Pancreas (tissue), 10 donors: ENCODE data around the gene PLPP4. TPM values are rescaled to one million over a fixed set of nuclear protein-coding genes. Genes with fewer than 3 reads are reported as not detected.

Experiments used
- ATAC-seq, 4 donors: fragments of 200-7000 bp; cut with Tn5 transposase; one replicate each; pipeline versions ENCODE4 v1.8.0 to v1.9.1; 2020; ENCODE audit warnings: mild to moderate bottlenecking in 4 of 4, moderate library complexity in 4 of 4
- DNase-seq, 6 donors: peaks; one replicate each; pipeline ENCODE4 v3.0.0-alpha.2; 2020
- FAIRE-seq: peaks from 2 replicates; lab custom pipeline; 2012; peaks lifted over from hg19 to GRCh38; lab: Jason Lieb, UNC
- H3K27ac ChIP-seq, 4 donors: fragments of 200-600 bp; sonication (generic); 1 replicate in 3 of 4; 2 replicates in 1 of 4; pipeline versions ENCODE4 v1.5.0 to v1.8.0; 2020
- H3K27me3 ChIP-seq, 4 donors: fragments of 200-600 bp; one replicate each; pipeline ENCODE4 v1.8.0; 2021
- H3K36me3 ChIP-seq, 3 donors: fragments of 200-600 bp; sonication (generic) in 1 of 3; one replicate each; pipeline versions ENCODE4 v1.5.0 to v1.8.0; 2020 to 2021
- H3K4me1 ChIP-seq, 3 donors: fragments of 200-600 bp; one replicate each; pipeline ENCODE4 v1.8.0; 2021
- H3K4me3 ChIP-seq, 4 donors: fragments of 200-600 bp; sonication (generic) in 2 of 4; one replicate each; pipeline versions ENCODE4 v1.5.0 to v1.8.0; 2020 to 2021
- H3K9me3 ChIP-seq, 4 donors: fragments of 200-600 bp; one replicate each; pipeline ENCODE4 v1.8.0; 2021
- WGBS, 2 donors: extraction: QIAGEN DNeasy Blood & Tissue Kit; methylation state at CpG; one replicate each; pipeline ENCODE4 v1.1.7; 2013; 5-methylcytosine and 5-hydroxymethylcytosine counted together
- intact Hi-C, 3 donors: fragments of 100-400 bp; cut with DNase I; formaldehyde crosslinking; loops; one replicate each; pipeline versions ENCODE4 v1.11.1 to v1.14.2; 2022
- polyA plus RNA-seq, 2 donors: library from polyadenylated mRNA; stranded (reverse); fragments of 200-250 nt; gene quantifications; one replicate each; pipeline ENCODE4 v1.2.3, GENCODE V29; 2013
- total RNA-seq, 6 donors: library from RNA; stranded (reverse); fragmentation: NEBNext Ultra II Directional in 4 of 6; extraction: Animal tissue kit (Norgen Biotek cat#: 25700) in 4 of 6; gene quantifications; one replicate each; pipeline versions ENCODE4 v1.2.1 to v1.2.4, GENCODE V29; 2021 to 2023
- TF ChIP-seq, protein P1 (sequence below), 4 donors: fragments of 200-600 bp; sonication (generic) in 3 of 4; IDR thresholded peaks; one replicate each; pipeline versions ENCODE4 v1.5.0 to v1.8.0; 2021; ENCODE audit warnings: antibody characterized with exemption in 4 of 4
- donor health status: healthy with polysubstance abuse.
- donor health status: DM: no; HTN: no; CAD: no; lungs with moderate emphysema.
- donor health status: DM: no; HTN: no; CAD: no.
- donor health status: control.
- donor health status: control.
- donor health status: Bipolar disorder and iron deficiency.
- donor health status: DM: yes; HTN: yes; CAD: no.
- donor health status: DM: no; HTN: no; CAD: no.
- donor health status: DM: no; HTN: no; CAD: no.
- donor health status: DM: yes; HTN: yes; CAD: no.

Gene PLPP4
- total and polyA plus RNA-seq, 8 donors = 0.07 to 1.7 (median 0.08) TPM; not detected in 5

GRCh38 chr10:120598386-120598785 lies 141.4 kb downstream of the PLPP4 start:
- FAIRE-seq = no peak

GRCh38 chr10:120599200-120599724 lies 142.2 kb downstream of the PLPP4 start:
- ATAC-seq = no peak

More at GRCh38 chr10:120598386-120598785, 141.4 kb downstream of the PLPP4 start:
- H3K9me3 ChIP-seq = no peaks in the 10 kb centered on the region
- DNase-seq (no peak), ATAC-seq (no peak)
- H3K36me3 ChIP-seq = no peaks in the 10 kb centered on the region
- 41 to 45% methylated on average over 5 of the region's 5 CpGs for WGBS, 2 donors
- no peak overlapping the region for H3K4me3 ChIP-seq
- intact Hi-C loops = no loop called here
- H3K27ac ChIP-seq = no peak overlapping the region
- TF ChIP-seq, protein P1, sequence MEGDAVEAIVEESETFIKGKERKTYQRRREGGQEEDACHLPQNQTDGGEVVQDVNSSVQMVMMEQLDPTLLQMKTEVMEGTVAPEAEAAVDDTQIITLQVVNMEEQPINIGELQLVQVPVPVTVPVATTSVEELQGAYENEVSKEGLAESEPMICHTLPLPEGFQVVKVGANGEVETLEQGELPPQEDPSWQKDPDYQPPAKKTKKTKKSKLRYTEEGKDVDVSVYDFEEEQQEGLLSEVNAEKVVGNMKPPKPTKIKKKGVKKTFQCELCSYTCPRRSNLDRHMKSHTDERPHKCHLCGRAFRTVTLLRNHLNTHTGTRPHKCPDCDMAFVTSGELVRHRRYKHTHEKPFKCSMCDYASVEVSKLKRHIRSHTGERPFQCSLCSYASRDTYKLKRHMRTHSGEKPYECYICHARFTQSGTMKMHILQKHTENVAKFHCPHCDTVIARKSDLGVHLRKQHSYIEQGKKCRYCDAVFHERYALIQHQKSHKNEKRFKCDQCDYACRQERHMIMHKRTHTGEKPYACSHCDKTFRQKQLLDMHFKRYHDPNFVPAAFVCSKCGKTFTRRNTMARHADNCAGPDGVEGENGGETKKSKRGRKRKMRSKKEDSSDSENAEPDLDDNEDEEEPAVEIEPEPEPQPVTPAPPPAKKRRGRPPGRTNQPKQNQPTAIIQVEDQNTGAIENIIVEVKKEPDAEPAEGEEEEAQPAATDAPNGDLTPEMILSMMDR (IDR thresholded peaks at IDR 0.05) = no peak
- no peaks in the 10 kb centered on the region for H3K27me3 ChIP-seq
- H3K4me1 ChIP-seq = no peaks in the 10 kb centered on the region

DNA sequence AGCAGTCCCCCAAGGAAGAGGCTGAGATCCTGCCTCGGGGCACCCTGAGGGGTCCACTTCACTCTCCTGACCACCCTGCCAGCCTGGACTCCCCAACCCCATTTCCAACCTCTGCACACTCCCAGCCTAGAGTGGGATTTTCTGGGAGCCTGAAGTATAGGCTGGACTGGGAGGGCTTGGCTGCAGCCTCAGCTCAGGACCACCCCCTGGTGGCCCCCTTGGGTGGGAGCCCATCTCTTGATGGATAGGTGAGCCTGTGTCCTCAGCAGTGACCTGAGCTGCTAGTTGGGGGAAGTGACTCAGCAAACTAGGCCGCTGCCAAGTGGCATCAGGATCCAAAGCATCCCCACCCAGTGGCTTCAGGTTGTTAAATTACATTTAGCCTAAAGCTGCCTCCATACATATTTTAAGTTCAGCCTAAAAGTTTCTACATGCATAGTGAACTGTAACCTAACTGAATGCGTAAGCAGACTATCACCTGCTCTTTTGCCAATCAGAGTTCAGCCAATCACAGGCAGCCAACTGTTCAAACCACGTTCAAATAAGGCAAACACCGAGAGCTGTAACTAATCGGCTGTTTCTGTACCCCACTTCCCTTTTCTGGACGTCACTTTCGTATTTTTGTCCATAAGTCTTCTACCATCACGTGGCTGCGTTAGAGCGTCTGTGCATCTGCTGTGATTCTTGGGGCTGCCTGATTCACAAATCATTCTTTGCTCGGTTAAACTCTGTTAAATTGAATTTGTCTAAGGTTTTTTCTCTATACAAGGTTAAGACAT lies 144.0 kb downstream of the PLPP4 start:
- Histone ChIP-seq H3K4me3 (no peak overlapping the region), H3K36me3 (no peaks in the 10 kb centered on the region), H3K27ac (no peak overlapping the region), H3K27me3 (no peaks in the 10 kb centered on the region), H3K9me3 (no peaks in the 10 kb centered on the region), H3K4me1 (no peaks in the 10 kb centered on the region)
- FAIRE-seq (no peak), ATAC-seq (peak in 1 of 4 donors; percentile 23), DNase-seq (no peak)
- intact Hi-C loops = no loop called here
- WGBS, 2 donors = 47 to 62% methylated on average over 12 of the region's 12 CpGs
- TF ChIP-seq, protein P1 (IDR thresholded peaks at IDR 0.05) = no peak

More at GRCh38 chr10:120599200-120599724, 142.2 kb downstream of the PLPP4 start:
- Histone ChIP-seq H3K9me3 (no peaks in the 10 kb centered on the region), H3K4me1 (no peaks in the 10 kb centered on the region), H3K27ac (no peak overlapping the region), H3K27me3 (no peaks in the 10 kb centered on the region), H3K4me3 (no peak overlapping the region), H3K36me3 (no peaks in the 10 kb centered on the region)
- WGBS, 2 donors = 52 to 54% methylated on average over 9 of the region's 9 CpGs
- intact Hi-C loops = no loop called here
- DNase-seq (no peak), FAIRE-seq (no peak)
- TF ChIP-seq, protein P1 (IDR thresholded peaks at IDR 0.05) = no peak

DNA sequence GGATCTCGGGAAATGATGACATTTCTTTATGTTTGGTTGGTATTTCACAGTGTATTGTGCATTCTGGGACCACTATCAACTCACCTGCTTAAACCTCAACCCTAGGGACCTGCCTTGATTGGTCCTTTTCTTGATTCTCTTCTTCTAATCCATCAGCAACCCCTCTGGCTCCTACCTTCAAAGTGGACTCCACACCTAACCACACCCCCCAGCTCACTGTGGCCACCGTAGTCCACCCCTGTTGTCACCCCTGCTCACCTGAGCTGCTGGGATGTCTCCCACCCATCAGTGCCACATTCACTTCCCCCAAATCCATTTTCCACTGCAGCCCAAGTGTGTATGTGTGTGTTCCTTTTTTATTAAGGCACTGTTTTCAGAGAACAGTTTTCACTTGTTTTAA lies 145.0 kb downstream of the PLPP4 start:
- Histone ChIP-seq H3K4me1 (no peaks in the 10 kb centered on the region), H3K27me3 (no peaks in the 10 kb centered on the region), H3K9me3 (no peaks in the 10 kb centered on the region), H3K36me3 (no peaks in the 10 kb centered on the region), H3K4me3 (no peak overlapping the region), H3K27ac (no peak overlapping the region)
- TF ChIP-seq, protein P1 (IDR thresholded peaks at IDR 0.05) = no peak
- intact Hi-C loops = no loop called here
- DNase-seq (no peak), FAIRE-seq (no peak), ATAC-seq (no peak)
- 56 to 60% methylated on average over 2 of the region's 2 CpGs for WGBS, 2 donors

- FAIRE-seq = no peak
- intact Hi-C loops = no loop called here
- H3K9me3 ChIP-seq = no peaks in the 10 kb centered on the region
- DNase-seq = no peak
- no peaks in the 10 kb centered on the region for H3K36me3 ChIP-seq
- WGBS, 2 donors = 55 to 60% methylated on average over 3 of the region's 3 CpGs
- no peaks in the 10 kb centered on the region for H3K4me1 ChIP-seq
- no peak overlapping the region for H3K27ac ChIP-seq
- ATAC-seq = no peak
- peaks cover 0 to 6% (median 0%) of the 10 kb centered on the region in 4 donors for H3K27me3 ChIP-seq
- TF ChIP-seq, protein P1 (IDR thresholded peaks at IDR 0.05) = no peak
- H3K4me3 ChIP-seq = no peak overlapping the region
Observed at GRCh38 chr10:120605410-120605809, 148.4 kb downstream of the PLPP4 start.
